K562 (cell line): ENCODE results near the gene NAGLU. TPM values are rescaled to one million over a fixed set of nuclear protein-coding genes. Genes with fewer than 3 reads are reported as not detected.

Experiments
- ATF3 ChIP-seq, 2 experiments: fragments of 450-650 bp in 1 of 2; sonication (generic) in 1 of 2; formaldehyde crosslinking in 1 of 2; IDR thresholded peaks in 1 of 2; conservative IDR thresholded peaks in 1 of 2; 2 replicates each; pipeline versions ENCODE4 v1.6.1 to v1.8.1; 2016 to 2023; ENCODE audit warnings: mild to moderate bottlenecking in 2 of 2, moderate library complexity in 2 of 2, inconsistent platforms in 1 of 2, missing genetic modification reagents in 1 of 2
- CBFA2T3 ChIP-seq: fragments of 450-650 bp; IDR thresholded peaks from 2 replicates; pipeline ENCODE4 v1.6.1; 2017
- SRSF1 ChIP-seq: fragments of 200-400 bp; formaldehyde crosslinking; IDR thresholded peaks from 2 replicates; pipeline ENCODE4 v1.6.1; 2017; ENCODE audit warnings: mild to moderate bottlenecking, low read depth, low read length, moderate library complexity
- TCF3 ChIP-seq: sonication (generic); formaldehyde crosslinking; IDR thresholded peaks from 2 replicates; pipeline ENCODE4 v1.4.0; 2020; ENCODE audit warnings: mild to moderate bottlenecking, missing genetic modification reagents
- TFAM ChIP-seq: fragments of 250-450 bp; sonication (Bioruptor Pico); conservative IDR thresholded peaks from 2 replicates; pipeline ENCODE4 v1.5.0; 2021; ENCODE audit warnings: mild to moderate bottlenecking, moderate library complexity
- ZNF384 ChIP-seq: IDR thresholded peaks from 2 replicates; pipeline ENCODE4 v1.6.1; 2012; ENCODE audit warnings: low read depth, low read length, improper control_type of control experiment
- ZNF707 ChIP-seq: fragments of 250-450 bp; sonication (Bioruptor Pico); conservative IDR thresholded peaks from 2 replicates; pipeline ENCODE4 v1.8.0; 2022; ENCODE audit warnings: inconsistent platforms, mild to moderate bottlenecking, moderate library complexity
- ZNF740 ChIP-seq, 3 experiments: fragments of 200-800 bp in 1 of 3; sonication (Bioruptor generic) in 1 of 3; sonication (generic) in 1 of 3; formaldehyde crosslinking in 1 of 3; IDR thresholded peaks; 2 replicates each; pipeline versions ENCODE4 v1.6.1 to v1.8.0; 2016 to 2022; ENCODE audit warnings: mild to moderate bottlenecking in 2 of 3, missing compliant biosample characterization in 2 of 3, missing genetic modification characterization in 2 of 3, missing genetic modification reagents in 1 of 3
- polyA plus RNA-seq, 8 experiments: library from polyadenylated mRNA; depleted of rRNA in 4 of 8; stranded (reverse) in 5 of 8; unstranded in 3 of 8; fragments of >200 nt; fragmentation: Nextera tagmentation in 2 of 8; fragmentation: Illumina TruSeq in 1 of 8; extraction: Ambion mirVana in 2 of 8; extraction: Trizol in 1 of 8; gene quantifications; 2 replicates each; pipeline versions ENCODE4 v1.2.1 to v1.2.3, GENCODE V29; 2011 to 2014; ENCODE audit warnings: inconsistent platforms in 1 of 8, missing spikeins in 1 of 8
- total RNA-seq, 7 experiments: library from RNA; depleted of rRNA in 6 of 7; stranded (reverse); fragments of >200 nt in 6 of 7; fragmentation: Illumina TruSeq in 2 of 7; extraction: Trizol in 2 of 7; gene quantifications; 2 replicates each; pipeline versions ENCODE4 v1.2.1 to v1.2.3, GENCODE V29; 2011 to 2021; ENCODE audit warnings: low replicate concordance in 1 of 7
- TF ChIP-seq, protein P1 (sequence below): sonication (generic); formaldehyde crosslinking; IDR thresholded peaks from 2 replicates; pipeline ENCODE4 v1.4.0; 2020; ENCODE audit warnings: mild to moderate bottlenecking, missing genetic modification reagents

NAGLU gene
- total and polyA plus RNA-seq, 9 of the 15 experiments (the other 6 are each of a cell fraction or from before 2014, with no cell fraction given) = 0.04 to 21.5 (median 8.5) TPM

DNA sequence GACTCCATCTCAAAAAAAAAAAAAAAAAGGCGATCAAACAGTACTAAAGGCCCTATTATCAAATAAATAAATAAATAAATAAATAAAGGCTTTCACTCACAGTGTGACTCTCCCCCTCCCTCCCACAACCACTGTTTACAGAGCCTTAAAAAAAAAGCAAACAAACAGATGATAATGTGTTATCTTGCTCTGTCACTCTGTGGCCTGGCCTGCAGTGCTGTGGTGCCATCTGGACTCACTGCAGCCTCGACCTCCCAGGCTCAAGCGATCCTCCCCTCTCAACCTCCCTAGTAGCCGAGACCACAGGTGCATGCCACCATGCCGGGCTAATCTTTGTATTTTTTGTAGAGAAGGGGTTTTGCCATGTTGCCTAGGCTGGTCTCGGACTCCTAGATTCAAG, 8.1 kb upstream of the NAGLU start (continued):
- TF ChIP-seq, protein P1, sequence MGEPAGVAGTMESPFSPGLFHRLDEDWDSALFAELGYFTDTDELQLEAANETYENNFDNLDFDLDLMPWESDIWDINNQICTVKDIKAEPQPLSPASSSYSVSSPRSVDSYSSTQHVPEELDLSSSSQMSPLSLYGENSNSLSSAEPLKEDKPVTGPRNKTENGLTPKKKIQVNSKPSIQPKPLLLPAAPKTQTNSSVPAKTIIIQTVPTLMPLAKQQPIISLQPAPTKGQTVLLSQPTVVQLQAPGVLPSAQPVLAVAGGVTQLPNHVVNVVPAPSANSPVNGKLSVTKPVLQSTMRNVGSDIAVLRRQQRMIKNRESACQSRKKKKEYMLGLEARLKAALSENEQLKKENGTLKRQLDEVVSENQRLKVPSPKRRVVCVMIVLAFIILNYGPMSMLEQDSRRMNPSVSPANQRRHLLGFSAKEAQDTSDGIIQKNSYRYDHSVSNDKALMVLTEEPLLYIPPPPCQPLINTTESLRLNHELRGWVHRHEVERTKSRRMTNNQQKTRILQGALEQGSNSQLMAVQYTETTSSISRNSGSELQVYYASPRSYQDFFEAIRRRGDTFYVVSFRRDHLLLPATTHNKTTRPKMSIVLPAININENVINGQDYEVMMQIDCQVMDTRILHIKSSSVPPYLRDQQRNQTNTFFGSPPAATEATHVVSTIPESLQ (CRISPR knock-in tag) = no peak
- peak; percentile 64 for TF ChIP-seq CBFA2T3
- no peak for TF ChIP-seq ZNF707 (CRISPR knock-in tag)
- TF ChIP-seq TCF3 (CRISPR knock-in tag) = peak; percentile 33; the same call in 1 of the 2 replicates
- TF ChIP-seq ZNF740 (CRISPR knock-in tag; IDR thresholded peaks at IDR 0.05) = no peak
- TF ChIP-seq ZNF740 (tag; IDR thresholded peaks at IDR 0.05) = no peak
- TF ChIP-seq SRSF1 = no peak
- TF ChIP-seq ZNF384 = peak; percentile 74
- TF ChIP-seq ATF3 (IDR thresholded peaks at IDR 0.05) = no peak
- no peak for TF ChIP-seq ATF3 (CRISPR knock-in tag; conservative IDR thresholded peaks at IDR 0.05)
- TF ChIP-seq TFAM = no peak
